NB4 (cell line): Measurements from ENCODE around the gene OR52E4.

Experiments used
- MYC ChIP-seq: IDR thresholded peaks from 2 replicates; pipeline ENCODE4 v1.6.1; 2011; ENCODE audit warnings: low read depth, low read length
- POLR2A ChIP-seq: IDR thresholded peaks from 2 replicates; pipeline ENCODE4 v1.6.1; 2011; ENCODE audit warnings: mild to moderate bottlenecking; ENCODE audit not compliant: insufficient read length; ENCODE audit errors: extremely low read depth
- TF ChIP-seq, protein P1 (sequence below): IDR thresholded peaks from one replicate; pipeline ENCODE4 v1.5.1; 2012; ENCODE audit warnings: low read depth, low read length
- TF ChIP-seq, protein P2 (sequence below): IDR thresholded peaks from 2 replicates; pipeline ENCODE4 v1.6.1; 2011; ENCODE audit warnings: low read depth, low read length

DNA sequence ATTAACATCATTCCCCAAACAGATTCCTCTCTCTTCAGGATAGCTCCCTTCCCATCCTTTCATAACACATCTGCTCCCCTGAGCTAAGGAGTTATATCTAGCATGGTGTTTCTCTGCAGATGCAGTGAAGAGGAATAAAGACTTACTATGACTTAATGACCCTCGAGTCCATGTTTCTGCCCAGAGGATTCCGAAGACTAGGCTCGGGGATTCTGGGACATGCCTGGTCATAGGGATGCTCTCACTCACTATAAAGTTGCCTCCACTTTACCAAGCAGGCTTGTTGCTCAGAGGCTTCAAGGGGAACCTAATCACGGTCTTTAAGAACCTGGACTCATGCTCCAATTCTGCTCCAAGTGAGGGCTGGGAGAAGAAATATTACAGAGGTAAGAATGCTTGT is at the start of gene OR52E4:
- TF ChIP-seq, protein P1, sequence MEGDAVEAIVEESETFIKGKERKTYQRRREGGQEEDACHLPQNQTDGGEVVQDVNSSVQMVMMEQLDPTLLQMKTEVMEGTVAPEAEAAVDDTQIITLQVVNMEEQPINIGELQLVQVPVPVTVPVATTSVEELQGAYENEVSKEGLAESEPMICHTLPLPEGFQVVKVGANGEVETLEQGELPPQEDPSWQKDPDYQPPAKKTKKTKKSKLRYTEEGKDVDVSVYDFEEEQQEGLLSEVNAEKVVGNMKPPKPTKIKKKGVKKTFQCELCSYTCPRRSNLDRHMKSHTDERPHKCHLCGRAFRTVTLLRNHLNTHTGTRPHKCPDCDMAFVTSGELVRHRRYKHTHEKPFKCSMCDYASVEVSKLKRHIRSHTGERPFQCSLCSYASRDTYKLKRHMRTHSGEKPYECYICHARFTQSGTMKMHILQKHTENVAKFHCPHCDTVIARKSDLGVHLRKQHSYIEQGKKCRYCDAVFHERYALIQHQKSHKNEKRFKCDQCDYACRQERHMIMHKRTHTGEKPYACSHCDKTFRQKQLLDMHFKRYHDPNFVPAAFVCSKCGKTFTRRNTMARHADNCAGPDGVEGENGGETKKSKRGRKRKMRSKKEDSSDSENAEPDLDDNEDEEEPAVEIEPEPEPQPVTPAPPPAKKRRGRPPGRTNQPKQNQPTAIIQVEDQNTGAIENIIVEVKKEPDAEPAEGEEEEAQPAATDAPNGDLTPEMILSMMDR = no peak
- no peak for TF ChIP-seq POLR2A
- TF ChIP-seq, protein P2, sequence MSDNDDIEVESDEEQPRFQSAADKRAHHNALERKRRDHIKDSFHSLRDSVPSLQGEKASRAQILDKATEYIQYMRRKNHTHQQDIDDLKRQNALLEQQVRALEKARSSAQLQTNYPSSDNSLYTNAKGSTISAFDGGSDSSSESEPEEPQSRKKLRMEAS = no peak
- TF ChIP-seq MYC = no peak
